Left lung (tissue), 10 donors: ENCODE measurements around the gene SULT1A1. TPM values are rescaled to one million over a fixed set of nuclear protein-coding genes. Genes with fewer than 3 reads are reported as not detected.
"Not testable (repeated sequence)": the region's sequence is repeated elsewhere in the genome, so short reads cannot be mapped to it uniquely, and the experiment has no call there.

Source experiments
- ATAC-seq: fragments of 200-7000 bp; cut with Tn5 transposase; one replicate; pipeline ENCODE4 v1.9.1; 2020; ENCODE audit warnings: moderate library complexity
- DNase-seq, 4 donors: peaks; one replicate each; pipeline ENCODE4 v3.0.0-alpha.2; 2013 to 2020
- H3K27ac ChIP-seq, 2 donors: fragments of 200-600 bp; sonication (generic) in 1 of 2; one replicate each; pipeline versions ENCODE4 v1.5.0 to v1.8.0; 2020 to 2021
- H3K27me3 ChIP-seq, 2 donors: fragments of 200-600 bp; sonication (generic) in 1 of 2; one replicate each; pipeline versions ENCODE4 v1.5.0 to v1.8.0; 2020 to 2021
- H3K36me3 ChIP-seq, 2 donors: fragments of 200-600 bp; sonication (generic) in 1 of 2; one replicate each; pipeline versions ENCODE4 v1.5.0 to v1.8.0; 2020 to 2021
- H3K4me1 ChIP-seq, 2 donors: fragments of 200-600 bp; one replicate each; pipeline ENCODE4 v1.8.0; 2021
- H3K4me3 ChIP-seq, 2 donors: fragments of 200-600 bp; sonication (generic) in 1 of 2; one replicate each; pipeline versions ENCODE4 v1.5.0 to v1.8.0; 2020 to 2021; ENCODE audit warnings: mild to moderate bottlenecking in 1 of 2
- H3K9me3 ChIP-seq, 2 donors: fragments of 200-600 bp; sonication (generic) in 1 of 2; one replicate each; pipeline versions ENCODE4 v1.5.0 to v1.8.0; 2020 to 2021
- intact Hi-C, 2 donors: fragments of 100-400 bp; cut with DNase I; formaldehyde crosslinking; loops; one replicate each; pipeline versions ENCODE4 v1.11.2 to v1.14.2; 2022
- polyA plus RNA-seq, 6 donors: library from polyadenylated mRNA; unstranded; fragments of 120-200 nt; gene quantifications; one replicate each; pipeline ENCODE4 v1.2.1, GENCODE V29; 2013; ENCODE audit not compliant: insufficient read length in 6 of 6
- total RNA-seq, 2 donors: library from RNA; stranded (reverse); fragmentation: NEBNext Ultra II Directional; extraction: Animal tissue kit (Norgen Biotek cat#: 25700); gene quantifications; one replicate each; pipeline ENCODE4 v1.2.1, GENCODE V29; 2021
- TF ChIP-seq, protein P1 (sequence below), 2 donors: fragments of 200-600 bp; sonication (generic) in 1 of 2; IDR thresholded peaks; one replicate each; pipeline versions ENCODE4 v1.5.0 to v1.8.0; 2021; ENCODE audit warnings: antibody characterized with exemption in 2 of 2
- donor health status: DM: no; HTN: yes; CAD: no.
- donor health status: DM: no; HTN: no; CAD: no.

The SULT1A1 gene
- total and polyA plus RNA-seq, 8 donors: 21.8 to 68.6 (median 37.7) TPM

- Histone ChIP-seq H3K27ac (no peak overlapping the region), H3K36me3 (no peaks in the 10 kb centered on the region), H3K9me3 (peaks cover 0 to 12% of the 10 kb centered on the region in 2 donors), H3K4me1 (peaks cover 14 to 25% of the 10 kb centered on the region in 2 donors), H3K27me3 (no peaks in the 10 kb centered on the region), H3K4me3 (no peak overlapping the region)
- no peak for ATAC-seq
- TF ChIP-seq, protein P1, sequence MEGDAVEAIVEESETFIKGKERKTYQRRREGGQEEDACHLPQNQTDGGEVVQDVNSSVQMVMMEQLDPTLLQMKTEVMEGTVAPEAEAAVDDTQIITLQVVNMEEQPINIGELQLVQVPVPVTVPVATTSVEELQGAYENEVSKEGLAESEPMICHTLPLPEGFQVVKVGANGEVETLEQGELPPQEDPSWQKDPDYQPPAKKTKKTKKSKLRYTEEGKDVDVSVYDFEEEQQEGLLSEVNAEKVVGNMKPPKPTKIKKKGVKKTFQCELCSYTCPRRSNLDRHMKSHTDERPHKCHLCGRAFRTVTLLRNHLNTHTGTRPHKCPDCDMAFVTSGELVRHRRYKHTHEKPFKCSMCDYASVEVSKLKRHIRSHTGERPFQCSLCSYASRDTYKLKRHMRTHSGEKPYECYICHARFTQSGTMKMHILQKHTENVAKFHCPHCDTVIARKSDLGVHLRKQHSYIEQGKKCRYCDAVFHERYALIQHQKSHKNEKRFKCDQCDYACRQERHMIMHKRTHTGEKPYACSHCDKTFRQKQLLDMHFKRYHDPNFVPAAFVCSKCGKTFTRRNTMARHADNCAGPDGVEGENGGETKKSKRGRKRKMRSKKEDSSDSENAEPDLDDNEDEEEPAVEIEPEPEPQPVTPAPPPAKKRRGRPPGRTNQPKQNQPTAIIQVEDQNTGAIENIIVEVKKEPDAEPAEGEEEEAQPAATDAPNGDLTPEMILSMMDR (IDR thresholded peaks at IDR 0.05): no peak
- no peak for DNase-seq
- intact Hi-C loops: no loop called here
Observed at GRCh38 chr16:28569968-28570752, 39.7 kb downstream of the SULT1A1 start.

DNA sequence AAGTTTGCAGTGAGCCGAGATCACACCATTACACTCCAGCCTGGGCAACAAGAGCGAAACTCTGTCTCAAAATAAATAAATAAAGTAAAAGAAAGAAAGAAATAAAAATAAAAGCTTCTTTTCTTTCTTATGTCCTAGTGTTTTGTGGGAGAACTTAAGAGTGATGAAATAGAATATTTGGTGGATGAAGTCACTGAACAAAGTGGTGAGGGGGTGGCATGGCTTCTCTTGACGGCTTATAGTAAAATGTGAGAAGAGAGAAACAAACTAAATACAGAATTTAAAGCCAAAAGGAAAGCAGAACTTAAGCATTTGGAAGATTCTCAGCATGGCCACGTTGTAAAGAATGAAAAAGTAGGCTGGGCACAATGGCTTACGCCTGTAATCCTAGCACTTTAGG lies 40.8 kb downstream of the SULT1A1 start:
- TF ChIP-seq, protein P1 (IDR thresholded peaks at IDR 0.05): no peak
- intact Hi-C loops: no loop called here
- H3K4me3 ChIP-seq: no peak overlapping the region
- H3K9me3 ChIP-seq: peaks cover 0 to 12% of the 10 kb centered on the region in 2 donors
- ATAC-seq (no peak), DNase-seq (no peak)
- H3K4me1 ChIP-seq: peaks cover 12 to 17% of the 10 kb centered on the region in 2 donors
- H3K36me3 ChIP-seq: no peaks in the 10 kb centered on the region
- H3K27me3 ChIP-seq: no peaks in the 10 kb centered on the region
- no peak overlapping the region for H3K27ac ChIP-seq

- H3K9me3 ChIP-seq: peaks cover 0 to 12% of the 10 kb centered on the region in 2 donors
- intact Hi-C loops: no loop called here
- ATAC-seq: no peak
Observed at GRCh38 chr16:28567292-28567691, 42.6 kb downstream of the SULT1A1 start.

GRCh38 chr16:28566233-28566925 lies 43.5 kb downstream of the SULT1A1 start:
- H3K36me3 ChIP-seq, H3K4me3 ChIP-seq, DNase-seq, ATAC-seq, intact Hi-C loops, H3K27me3 ChIP-seq, H3K27ac ChIP-seq: not testable (repeated sequence)
- peaks cover 8 to 15% of the 10 kb centered on the region in 2 donors for H3K4me1 ChIP-seq
- H3K9me3 ChIP-seq: peaks cover 0 to 12% of the 10 kb centered on the region in 2 donors

More at GRCh38 chr16:28567292-28567691, 42.6 kb downstream of the SULT1A1 start:
- Histone ChIP-seq H3K36me3 (no peaks in the 10 kb centered on the region), H3K4me3 (no peak overlapping the region), H3K27me3 (no peaks in the 10 kb centered on the region), H3K27ac (no peak overlapping the region), H3K4me1 (peaks cover 2 to 7% of the 10 kb centered on the region in 2 donors)
- no peak for DNase-seq
- TF ChIP-seq, protein P1 (IDR thresholded peaks at IDR 0.05): no peak

- Histone ChIP-seq H3K9me3 (peaks cover 0 to 12% of the 10 kb centered on the region in 2 donors), H3K27ac (no peak overlapping the region), H3K27me3 (no peaks in the 10 kb centered on the region), H3K4me3 (no peak overlapping the region), H3K4me1 (peaks cover 8 to 20% of the 10 kb centered on the region in 2 donors), H3K36me3 (peaks cover 0 to 10% of the 10 kb centered on the region in 2 donors)
- DNase-seq: no peak
- ATAC-seq: no peak
- intact Hi-C loops: no loop called here
- TF ChIP-seq, protein P1 (IDR thresholded peaks at IDR 0.05): no peak
Observed at GRCh38 chr16:28563218-28563617, 46.6 kb downstream of the SULT1A1 start.
